Smooth muscle cell of the coronary artery (primary cell): ENCODE measurements around the gene SIGLEC1. TPM values are rescaled to one million over a fixed set of nuclear protein-coding genes. Genes with fewer than 3 reads are reported as not detected.

ENCODE experiments used
- total RNA-seq: library from RNA; depleted of rRNA; stranded (reverse); fragments of >200 nt; gene quantifications from 2 replicates; pipeline ENCODE4 v1.2.3, GENCODE V29; 2014; ENCODE audit warnings: low replicate concordance

The SIGLEC1 gene
- not detected in 2 replicates for total RNA-seq

GRCh38 chr20:3712279-3712873, at the start of gene SIGLEC1:
TSS of gene SIGLEC1 (minus strand) at chr20:3712600. CDS start at chr20:3707128, 5,472 bp downstream.

GRCh38 chr20:3732327-3733118, 20.1 kb upstream of the SIGLEC1 start, which contains the start of gene HSPA12B:
TSS of gene HSPA12B (plus strand) at chr20:3732685. CDS start at chr20:3738675, 5,990 bp downstream.

GRCh38 chr20:3681931-3682781, 30.2 kb downstream of the SIGLEC1 start, which contains the start of gene ADAM33:
TSS of gene ADAM33 (minus strand) at chr20:3682010. CDS start at chr20:3682004, 6 bp downstream.

GRCh38 chr20:3663031-3663701, 49.2 kb downstream of the SIGLEC1 start, which contains the start of gene GFRA4:
TSS of gene GFRA4 (minus strand) at chr20:3663399. CDS start at chr20:3663399, 0 bp downstream.

Other genes with a start within 250 kb of the SIGLEC1 start
- 38.1 and 42.8 TPM in 2 replicates for gene ATRN, start 241.6 kb downstream of the SIGLEC1 start, total RNA-seq
- gene GFRA4, start 49.2 kb downstream of the SIGLEC1 start, total RNA-seq: not detected in 2 replicates
- 0.30 and 48.6 TPM in 2 replicates for gene ADAM33, start 30.6 kb downstream of the SIGLEC1 start, total RNA-seq
- 3.5 TPM in 1 of 2 replicates, not detected in the other for gene HSPA12B, start 20.1 kb upstream of the SIGLEC1 start, total RNA-seq
- gene ADISSP, start 55.2 kb upstream of the SIGLEC1 start, total RNA-seq: 20.2 and 22.3 TPM in 2 replicates
- 0.08 and 0.12 TPM in 2 replicates for gene SPEF1, start 68.8 kb upstream of the SIGLEC1 start, total RNA-seq
- 103 and 147 TPM in 2 replicates for gene CENPB, start 74.1 kb upstream of the SIGLEC1 start, total RNA-seq
- 11.0 and 32.8 TPM in 2 replicates for gene CDC25B, start 83.7 kb upstream of the SIGLEC1 start, total RNA-seq
- gene AP5S1, start 107.9 kb upstream of the SIGLEC1 start, total RNA-seq: 15.6 and 16.0 TPM in 2 replicates
- 8.4 and 8.7 TPM in 2 replicates for gene MAVS, start 134.2 kb upstream of the SIGLEC1 start, total RNA-seq
- 31.5 and 36.5 TPM in 2 replicates for gene PANK2, start 176.8 kb upstream of the SIGLEC1 start, total RNA-seq